SK-N-SH treated with all-trans-retinoic acid at 6 μM for 48 hours (cell line): ENCODE measurements around the gene GAK.

Experiments
- ATAC-seq: fragments of 200-7000 bp; cut with Tn5 transposase; 3 replicates; pipeline ENCODE4 v1.9.1; 2020; ENCODE audit warnings: mild to moderate bottlenecking, moderate library complexity
- ARNTL ChIP-seq: fragments of 450-650 bp; formaldehyde crosslinking; IDR thresholded peaks from 2 replicates; pipeline ENCODE4 v1.5.0; 2020; ENCODE audit warnings: low read depth, mild to moderate bottlenecking, moderate library complexity, borderline replicate concordance
- BACH2 ChIP-seq: fragments of 250-450 bp; sonication (Bioruptor Pico); IDR thresholded peaks from 2 replicates; pipeline ENCODE4 v1.9.0; 2021; ENCODE audit warnings: mild to moderate bottlenecking, borderline replicate concordance
- CREB5 ChIP-seq: fragments of 250-450 bp; sonication (Bioruptor Pico); IDR thresholded peaks from 2 replicates; pipeline ENCODE4 v1.5.1; 2020; ENCODE audit warnings: low read depth, mild to moderate bottlenecking, moderate library complexity
- CSDC2 ChIP-seq: fragments of 250-450 bp; sonication (Bioruptor Pico); IDR thresholded peaks from 2 replicates; pipeline ENCODE4 v1.5.0; 2020; ENCODE audit warnings: mild to moderate bottlenecking, moderate library complexity
- CSRNP3 ChIP-seq: fragments of 250-450 bp; sonication (Bioruptor Pico); IDR thresholded peaks from 2 replicates; pipeline ENCODE4 v1.5.1; 2021; ENCODE audit warnings: mild to moderate bottlenecking, moderate library complexity
- ESRRG ChIP-seq: fragments of 250-450 bp; sonication (Bioruptor Pico); IDR thresholded peaks from 2 replicates; pipeline ENCODE4 v1.6.1; 2021; ENCODE audit warnings: mild to moderate bottlenecking
- GLIS3 ChIP-seq: fragments of 250-450 bp; sonication (Bioruptor Pico); IDR thresholded peaks from 2 replicates; pipeline ENCODE4 v1.5.0; 2020; ENCODE audit warnings: mild to moderate bottlenecking, moderate library complexity
- ISL1 ChIP-seq: fragments of 250-450 bp; sonication (Bioruptor Pico); IDR thresholded peaks from 2 replicates; pipeline ENCODE4 v2.1.2; 2022; ENCODE audit warnings: mild to moderate bottlenecking, moderate library complexity
- OSR1 ChIP-seq: fragments of 250-450 bp; sonication (Bioruptor Pico); IDR thresholded peaks from 2 replicates; pipeline ENCODE4 v1.8.0; 2022; ENCODE audit warnings: moderate library complexity, mild to moderate bottlenecking, inconsistent platforms
- PATZ1 ChIP-seq: fragments of 250-450 bp; sonication (Bioruptor Pico); IDR thresholded peaks from 2 replicates; pipeline ENCODE4 v1.8.0; 2020; ENCODE audit warnings: mild to moderate bottlenecking, moderate library complexity, borderline replicate concordance
- POU6F1 ChIP-seq: fragments of 250-450 bp; sonication (Bioruptor Pico); IDR thresholded peaks from 2 replicates; pipeline ENCODE4 v1.8.0; 2021; ENCODE audit warnings: low read depth, mild to moderate bottlenecking, moderate library complexity, borderline replicate concordance
- RARB ChIP-seq: fragments of 250-450 bp; sonication (Bioruptor Pico); IDR thresholded peaks from 2 replicates; pipeline ENCODE4 v1.8.0; 2021; ENCODE audit warnings: mild to moderate bottlenecking, moderate library complexity
- TOX ChIP-seq: fragments of 250-450 bp; sonication (Bioruptor Pico); IDR thresholded peaks from 2 replicates; pipeline ENCODE4 v1.8.0; 2021; ENCODE audit warnings: mild to moderate bottlenecking, moderate library complexity, borderline replicate concordance
- TSHZ2 ChIP-seq: fragments of 250-450 bp; sonication (Bioruptor Pico); IDR thresholded peaks from 2 replicates; pipeline ENCODE4 v1.5.0; 2020; ENCODE audit warnings: mild to moderate bottlenecking, moderate library complexity
- ZFP3 ChIP-seq: fragments of 250-450 bp; sonication (Bioruptor Pico); IDR thresholded peaks from 2 replicates; pipeline ENCODE4 v1.5.0; 2020; ENCODE audit warnings: mild to moderate bottlenecking, moderate library complexity
- ZFP30 ChIP-seq: fragments of 450-650 bp; formaldehyde crosslinking; IDR thresholded peaks from 2 replicates; pipeline ENCODE4 v1.5.0; 2022; ENCODE audit warnings: mild to moderate bottlenecking, moderate library complexity
- ZNF565 ChIP-seq: fragments of 450-650 bp; formaldehyde crosslinking; conservative IDR thresholded peaks from 2 replicates; pipeline ENCODE4 v1.5.0; 2020; ENCODE audit warnings: low read depth, mild to moderate bottlenecking, moderate library complexity
- ZNF70 ChIP-seq: fragments of 450-650 bp; formaldehyde crosslinking; IDR thresholded peaks from 2 replicates; pipeline ENCODE4 v1.5.0; 2020; ENCODE audit warnings: mild to moderate bottlenecking, moderate library complexity

The GAK gene

GRCh38 chr4:834368-835147 is 97.6 kb downstream of the GAK start:
- no peak for ATAC-seq

More at GRCh38 chr4:834368-835147, 97.6 kb downstream of the GAK start:
- TF ChIP-seq CSRNP3 (no peak), BACH2 (CRISPR knock-in tag) (no peak), CREB5 (CRISPR knock-in tag) (no peak), ZNF565 (CRISPR knock-in tag) (no peak), ISL1 (CRISPR knock-in tag) (no peak), RARB (CRISPR knock-in tag) (no peak), ARNTL (CRISPR knock-in tag) (no peak), OSR1 (CRISPR knock-in tag) (no peak), POU6F1 (CRISPR knock-in tag) (no peak), PATZ1 (CRISPR knock-in tag) (no peak), ESRRG (CRISPR knock-in tag) (no peak), CSDC2 (CRISPR knock-in tag) (no peak), ZNF70 (CRISPR knock-in tag) (no peak), ZFP30 (CRISPR knock-in tag) (no peak), TSHZ2 (CRISPR knock-in tag) (no peak), GLIS3 (CRISPR knock-in tag) (no peak), TOX (CRISPR knock-in tag) (no peak), ZFP3 (no peak)
- TF ChIP-seq, all 23 proteins: peak for 0
